ENCODE results near the gene IFI16. TPM values are rescaled to one million over a fixed set of nuclear protein-coding genes. Genes with fewer than 3 reads are reported as not detected.

Gene IFI16
- total and polyA plus RNA-seq, 2 of the 13 experiments (the other 11 are each of a cell fraction or from before 2014, with no cell fraction given) = not detected

DNA sequence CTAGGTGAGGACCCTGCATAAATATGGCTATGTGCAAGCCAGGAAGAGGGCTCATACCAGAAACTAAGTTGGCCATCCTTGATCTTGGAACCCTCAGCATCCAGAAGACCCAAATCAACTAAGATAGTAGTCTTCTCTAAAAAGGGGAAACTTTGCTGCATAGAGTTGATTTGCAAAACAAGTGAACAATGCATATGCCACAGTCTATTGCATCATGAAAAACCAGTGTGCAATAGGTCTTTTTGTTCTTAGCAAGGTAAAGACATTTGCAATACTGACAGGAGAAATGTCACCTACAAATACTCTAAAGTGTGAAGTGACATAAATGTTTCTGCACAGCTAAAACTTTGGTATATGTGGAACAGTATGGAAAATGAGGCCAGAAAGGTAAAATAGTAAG, 2.0 kb upstream of the IFI16 start (continued):
- TF ChIP-seq MED13 (CRISPR knock-in tag; IDR thresholded peaks at IDR 0.05) = no peak
- TF ChIP-seq ZNF329 (CRISPR knock-in tag; IDR thresholded peaks at IDR 0.05; ENCODE audit: low read depth) = no peak
- TF ChIP-seq ZNF580 (CRISPR knock-in tag; IDR thresholded peaks at IDR 0.05; ENCODE audit: borderline replicate concordance, low read depth) = no peak

DNA sequence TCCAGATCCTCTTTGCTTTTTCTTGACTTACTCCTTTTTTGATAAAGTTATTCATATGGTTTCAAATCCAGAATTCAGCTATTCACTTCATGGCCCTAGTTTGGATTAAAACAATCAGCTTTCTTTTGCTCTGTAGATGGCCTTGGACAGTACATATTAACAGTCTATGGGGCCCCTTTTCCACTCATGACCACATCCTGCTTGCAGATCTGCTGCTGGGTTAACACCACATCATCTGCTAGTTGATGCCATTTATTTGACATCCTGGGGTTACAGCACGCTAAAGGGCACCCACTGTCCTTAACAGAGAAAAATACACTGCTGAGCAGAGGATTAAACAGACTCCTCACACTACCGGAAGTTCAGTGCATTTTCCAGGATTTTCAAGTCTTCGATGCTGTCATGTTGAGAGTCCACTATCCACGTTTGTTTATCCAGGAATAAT, 941 bp upstream of the IFI16 start:
- ATAC-seq (no peak), FAIRE-seq (no peak), DNase-seq (ENCODE audit: low spot score) (no peak)
- no TSS peak for BruUV-seq (replicated peaks)
- no peaks in the 10 kb centered on the region for H3K4me1 ChIP-seq (ENCODE audit: insufficient read depth, low read length)
- H2AFZ ChIP-seq (ENCODE audit: low read length) = no peak overlapping the region
- H3K9me3 ChIP-seq (ENCODE audit: low read length) = no peaks in the 10 kb centered on the region
- WGBS (ENCODE audit: low lambda C conversion rate) = 2% methylated on average over 4 of the region's 4 CpGs
- no peak overlapping the region for H3K4me3 ChIP-seq (replicated peaks in 1 of 3; ENCODE audit: insufficient read depth in 1 of 3, low read depth in 2 of 3, low read length in 3 of 3)
- H3K36me3 ChIP-seq (replicated peaks in 1 of 2; ENCODE audit: control insufficient read depth in 1 of 2, insufficient read depth in 2 of 2, low read length in 2 of 2) = no peaks in the 10 kb centered on the region
- no peaks in the 10 kb centered on the region for H4K20me1 ChIP-seq (ENCODE audit: insufficient read depth, low read length)
- ChIA-PET CTCF (ENCODE audit: low intra/inter-chr PET ratio, low total read pairs) (no interaction called here), POLR2A (no interaction called here)
- H3K79me2 ChIP-seq (ENCODE audit: insufficient read depth, low read length) = no peaks in the 10 kb centered on the region
- no peak overlapping the region for H3K9ac ChIP-seq (ENCODE audit: insufficient read depth, low read depth, low read length)
- no peak overlapping the region for H3K27ac ChIP-seq (ENCODE audit: extremely low read length, insufficient read depth, low read length)
- intact Hi-C loops (cut with micrococcal nuclease; ENCODE audit: unreplicated experiment) = no loop called here
- H3K27me3 ChIP-seq (ENCODE audit: control insufficient read depth in 1 of 2, insufficient read depth in 2 of 2, low read length in 2 of 2) = peaks cover 0 to 2% of the 10 kb centered on the region in 2 experiments; a peak in 1 of 5 replicates
- H3K4me2 ChIP-seq (ENCODE audit: low read depth, low read length) = no peak overlapping the region
- in situ Hi-C loops (cut with HindIII; ENCODE audit: extremely low pct_ligation_motif_present, low pct_unique_long_range_greater_than_20kb) = loop anchor here (25.0 kb wide), 1 partner anchor 821 kb away; the partner anchor contains the start of gene CD1D
- no peak for TF ChIP-seq ZNF773 (CRISPR knock-in tag; IDR thresholded peaks at IDR 0.05; ENCODE audit: borderline replicate concordance)
- TF ChIP-seq GPN1 (CRISPR knock-in tag; IDR thresholded peaks at IDR 0.05; ENCODE audit: borderline replicate concordance) = no peak
- TF ChIP-seq HNRNPK (IDR thresholded peaks at IDR 0.05; ENCODE audit: low read depth, low read length, poor library complexity, severe bottlenecking) = no peak
- TF ChIP-seq SAFB2 (CRISPR knock-in tag; IDR thresholded peaks at IDR 0.05; ENCODE audit: borderline replicate concordance, low read depth) = no peak
- no peak for TF ChIP-seq SP5 (CRISPR knock-in tag; IDR thresholded peaks at IDR 0.05; ENCODE audit: borderline replicate concordance, low read depth)
- no peak for TF ChIP-seq ZBTB25 (CRISPR knock-in tag; IDR thresholded peaks at IDR 0.05)
- TF ChIP-seq ZNF747 (CRISPR knock-in tag; IDR thresholded peaks at IDR 0.05; ENCODE audit: borderline replicate concordance) = no peak
- TF ChIP-seq KDM6A (CRISPR knock-in tag; IDR thresholded peaks at IDR 0.05; ENCODE audit: low read depth) = no peak
- TF ChIP-seq ZNF335 (CRISPR knock-in tag; IDR thresholded peaks at IDR 0.05) = no peak
- TF ChIP-seq ZBTB2 (CRISPR knock-in tag; IDR thresholded peaks at IDR 0.05; ENCODE audit: low read depth) = no peak
- TF ChIP-seq, protein P1, sequence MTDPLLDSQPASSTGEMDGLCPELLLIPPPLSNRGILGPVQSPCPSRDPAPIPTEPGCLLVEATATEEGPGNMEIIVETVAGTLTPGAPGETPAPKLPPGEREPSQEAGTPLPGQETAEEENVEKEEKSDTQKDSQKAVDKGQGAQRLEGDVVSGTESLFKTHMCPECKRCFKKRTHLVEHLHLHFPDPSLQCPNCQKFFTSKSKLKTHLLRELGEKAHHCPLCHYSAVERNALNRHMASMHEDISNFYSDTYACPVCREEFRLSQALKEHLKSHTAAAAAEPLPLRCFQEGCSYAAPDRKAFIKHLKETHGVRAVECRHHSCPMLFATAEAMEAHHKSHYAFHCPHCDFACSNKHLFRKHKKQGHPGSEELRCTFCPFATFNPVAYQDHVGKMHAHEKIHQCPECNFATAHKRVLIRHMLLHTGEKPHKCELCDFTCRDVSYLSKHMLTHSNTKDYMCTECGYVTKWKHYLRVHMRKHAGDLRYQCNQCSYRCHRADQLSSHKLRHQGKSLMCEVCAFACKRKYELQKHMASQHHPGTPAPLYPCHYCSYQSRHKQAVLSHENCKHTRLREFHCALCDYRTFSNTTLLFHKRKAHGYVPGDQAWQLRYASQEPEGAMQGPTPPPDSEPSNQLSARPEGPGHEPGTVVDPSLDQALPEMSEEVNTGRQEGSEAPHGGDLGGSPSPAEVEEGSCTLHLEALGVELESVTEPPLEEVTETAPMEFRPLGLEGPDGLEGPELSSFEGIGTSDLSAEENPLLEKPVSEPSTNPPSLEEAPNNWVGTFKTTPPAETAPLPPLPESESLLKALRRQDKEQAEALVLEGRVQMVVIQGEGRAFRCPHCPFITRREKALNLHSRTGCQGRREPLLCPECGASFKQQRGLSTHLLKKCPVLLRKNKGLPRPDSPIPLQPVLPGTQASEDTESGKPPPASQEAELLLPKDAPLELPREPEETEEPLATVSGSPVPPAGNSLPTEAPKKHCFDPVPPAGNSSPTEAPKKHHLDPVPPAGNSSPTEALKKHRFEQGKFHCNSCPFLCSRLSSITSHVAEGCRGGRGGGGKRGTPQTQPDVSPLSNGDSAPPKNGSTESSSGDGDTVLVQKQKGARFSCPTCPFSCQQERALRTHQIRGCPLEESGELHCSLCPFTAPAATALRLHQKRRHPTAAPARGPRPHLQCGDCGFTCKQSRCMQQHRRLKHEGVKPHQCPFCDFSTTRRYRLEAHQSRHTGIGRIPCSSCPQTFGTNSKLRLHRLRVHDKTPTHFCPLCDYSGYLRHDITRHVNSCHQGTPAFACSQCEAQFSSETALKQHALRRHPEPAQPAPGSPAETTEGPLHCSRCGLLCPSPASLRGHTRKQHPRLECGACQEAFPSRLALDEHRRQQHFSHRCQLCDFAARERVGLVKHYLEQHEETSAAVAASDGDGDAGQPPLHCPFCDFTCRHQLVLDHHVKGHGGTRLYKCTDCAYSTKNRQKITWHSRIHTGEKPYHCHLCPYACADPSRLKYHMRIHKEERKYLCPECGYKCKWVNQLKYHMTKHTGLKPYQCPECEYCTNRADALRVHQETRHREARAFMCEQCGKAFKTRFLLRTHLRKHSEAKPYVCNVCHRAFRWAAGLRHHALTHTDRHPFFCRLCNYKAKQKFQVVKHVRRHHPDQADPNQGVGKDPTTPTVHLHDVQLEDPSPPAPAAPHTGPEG (CRISPR knock-in tag; IDR thresholded peaks at IDR 0.05) = no peak

All from HepG2 (cell line).